ENCODE measurements around the gene CPVL. TPM values are rescaled to one million over a fixed set of nuclear protein-coding genes. Genes with fewer than 3 reads are reported as not detected.

Gene CPVL
- total RNA-seq, 1 donor from 2014 or later, result 56.6 TPM

DNA sequence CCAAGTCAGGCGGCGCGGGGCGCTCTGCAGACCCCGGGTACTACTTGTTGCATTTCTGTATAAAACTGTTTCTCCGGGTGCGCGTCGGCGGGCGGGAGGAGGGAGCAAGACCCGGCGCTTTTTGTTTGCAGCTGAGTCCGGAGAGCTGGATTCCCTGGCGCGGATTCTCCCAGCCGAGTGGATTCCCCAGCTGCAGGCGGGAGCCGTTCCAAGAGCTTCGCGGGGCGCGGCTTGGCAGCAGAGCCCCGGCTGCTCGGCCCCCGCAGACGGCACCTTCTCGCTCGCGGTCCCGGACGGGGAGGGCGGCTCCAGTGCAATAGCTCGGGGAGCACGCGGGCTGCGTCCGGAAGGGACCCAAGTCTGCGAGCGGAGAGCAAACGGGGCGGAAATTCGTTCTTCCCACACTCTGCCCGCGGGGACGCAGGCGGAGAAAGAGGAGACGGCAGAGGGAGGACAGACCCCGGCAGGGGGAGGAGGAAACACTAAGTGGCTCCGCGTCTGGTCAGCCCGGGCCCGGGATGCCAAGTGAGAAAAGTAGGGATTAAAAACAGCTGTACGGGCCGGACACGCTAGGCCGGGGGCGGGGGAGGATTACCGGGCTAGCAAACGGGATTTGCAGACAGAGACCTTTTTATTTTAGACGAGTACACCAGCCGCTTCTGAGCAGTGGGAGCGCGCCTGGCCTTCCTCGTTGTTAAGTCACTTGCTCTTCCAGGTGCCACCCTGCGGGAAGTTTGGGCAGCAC lies 187.9 kb downstream of the CPVL start, which contains the start of gene TRIL:
Gene TRIL, minus strand, starts transcription at position 96 of the 745 bp plus-strand sequence. CDS start 284 bp downstream, outside the sequence.
- no peak within 1 kb of the TSS for H3K9ac ChIP-seq
- peaks cover 8% of the 10 kb centered on the region for H3K36me3 Mint-ChIP-seq

DNA sequence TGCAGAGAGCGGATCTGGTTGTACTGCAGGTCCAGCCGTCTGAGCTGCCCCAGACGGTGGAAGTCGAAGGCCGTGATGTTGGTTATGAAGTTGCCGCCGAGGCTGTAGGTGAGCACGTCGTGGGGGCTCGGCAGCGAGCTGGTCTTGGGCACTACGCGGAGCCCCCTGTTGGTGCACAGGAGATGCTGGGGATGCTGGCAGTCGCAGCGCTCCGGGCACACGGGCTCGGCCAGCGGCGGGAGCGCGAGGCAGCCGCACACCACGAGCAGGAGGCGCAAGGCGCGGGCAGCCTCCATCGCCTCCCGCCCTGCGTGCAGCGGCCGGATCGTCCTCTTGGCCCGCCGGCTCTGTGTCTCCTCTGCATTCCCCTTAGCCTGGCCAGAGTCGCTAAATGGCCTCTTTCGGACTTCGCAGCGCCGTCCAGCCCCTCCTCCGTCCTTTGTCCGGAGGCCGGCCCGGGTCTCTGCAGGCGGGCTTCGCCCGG lies 188.5 kb downstream of the CPVL start:
- H3K9ac ChIP-seq, result no peak overlapping the region
- Mint-ChIP-seq H3K27me3 (ENCODE audit: insufficient read depth, low read depth) (peaks cover 8% of the 10 kb centered on the region), H3K4me3 (peak overlapping the region; percentile 87), H3K9me3 (no peaks in the 10 kb centered on the region), H3K27ac (peak overlapping the region; percentile 79), H3K4me1 (peaks cover 59% of the 10 kb centered on the region), H3K36me3 (peaks cover 14% of the 10 kb centered on the region)
- H3F3A ChIP-seq (ENCODE audit: low read depth), result peaks cover 30% of the 10 kb centered on the region
- H3K4me2 ChIP-seq, result peak overlapping the region; percentile 93
- H2AFZ ChIP-seq (replicated peaks), result peak overlapping the region; percentile 98
- peaks cover 5% of the 10 kb centered on the region for H4K20me1 ChIP-seq (ENCODE audit: low read depth)
- peak overlapping the region; percentile 64 for H3K4me3 ChIP-seq
- peak; percentile 83 for DNase-seq (ENCODE audit: low spot score)
- H3K4me1 ChIP-seq, result peaks cover 20% of the 10 kb centered on the region
- no peaks in the 10 kb centered on the region for H3K9me3 ChIP-seq (ENCODE audit: low read depth)
- TF ChIP-seq EZH2phosphoT487 (IDR thresholded peaks at IDR 0.05), result no peak
- TF ChIP-seq, protein P1, sequence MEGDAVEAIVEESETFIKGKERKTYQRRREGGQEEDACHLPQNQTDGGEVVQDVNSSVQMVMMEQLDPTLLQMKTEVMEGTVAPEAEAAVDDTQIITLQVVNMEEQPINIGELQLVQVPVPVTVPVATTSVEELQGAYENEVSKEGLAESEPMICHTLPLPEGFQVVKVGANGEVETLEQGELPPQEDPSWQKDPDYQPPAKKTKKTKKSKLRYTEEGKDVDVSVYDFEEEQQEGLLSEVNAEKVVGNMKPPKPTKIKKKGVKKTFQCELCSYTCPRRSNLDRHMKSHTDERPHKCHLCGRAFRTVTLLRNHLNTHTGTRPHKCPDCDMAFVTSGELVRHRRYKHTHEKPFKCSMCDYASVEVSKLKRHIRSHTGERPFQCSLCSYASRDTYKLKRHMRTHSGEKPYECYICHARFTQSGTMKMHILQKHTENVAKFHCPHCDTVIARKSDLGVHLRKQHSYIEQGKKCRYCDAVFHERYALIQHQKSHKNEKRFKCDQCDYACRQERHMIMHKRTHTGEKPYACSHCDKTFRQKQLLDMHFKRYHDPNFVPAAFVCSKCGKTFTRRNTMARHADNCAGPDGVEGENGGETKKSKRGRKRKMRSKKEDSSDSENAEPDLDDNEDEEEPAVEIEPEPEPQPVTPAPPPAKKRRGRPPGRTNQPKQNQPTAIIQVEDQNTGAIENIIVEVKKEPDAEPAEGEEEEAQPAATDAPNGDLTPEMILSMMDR (IDR thresholded peaks at IDR 0.05), result peak; percentile 9
- TF ChIP-seq EZH2 (IDR thresholded peaks at IDR 0.05), result peak; percentile 57
- no peaks in the 10 kb centered on the region for H3K36me3 ChIP-seq
- no peaks in the 10 kb centered on the region for H3K79me2 ChIP-seq (ENCODE audit: low read depth)
- H3K27ac ChIP-seq, result peak overlapping the region; percentile 78
- H3K27me3 ChIP-seq, result peaks cover 47% of the 10 kb centered on the region

More for the DNA sequence above, 187.9 kb downstream of the CPVL start, which contains the start of gene TRIL:
- peaks cover 47% of the 10 kb centered on the region for H3K27me3 ChIP-seq
- Mint-ChIP-seq H3K9me3 (no peaks in the 10 kb centered on the region), H3K27me3 (ENCODE audit: insufficient read depth, low read depth) (peaks cover 8% of the 10 kb centered on the region), H3K4me3 (peak within 1 kb of the TSS; percentile 87), H3K4me1 (peaks cover 55% of the 10 kb centered on the region), H3K27ac (peak within 1 kb of the TSS; percentile 95)
- H3K79me2 ChIP-seq (ENCODE audit: low read depth), result no peaks in the 10 kb centered on the region
- no peaks in the 10 kb centered on the region for H3K9me3 ChIP-seq (ENCODE audit: low read depth)
- H4K20me1 ChIP-seq (ENCODE audit: low read depth), result peaks cover 5% of the 10 kb centered on the region
- no peaks in the 10 kb centered on the region for H3K36me3 ChIP-seq
- TF ChIP-seq EZH2 (IDR thresholded peaks at IDR 0.05) (peak; percentile 50), EZH2phosphoT487 (IDR thresholded peaks at IDR 0.05) (no peak)
- H3K4me3 ChIP-seq, result peak within 1 kb of the TSS; percentile 64
- peak; percentile 93 for DNase-seq (ENCODE audit: low spot score)
- H3F3A ChIP-seq (ENCODE audit: low read depth), result peaks cover 30% of the 10 kb centered on the region
- peak within 1 kb of the TSS; percentile 78 for H3K27ac ChIP-seq
- peaks cover 20% of the 10 kb centered on the region for H3K4me1 ChIP-seq
- peak within 1 kb of the TSS; percentile 98 for H2AFZ ChIP-seq (replicated peaks)
- H3K4me2 ChIP-seq, result peak within 1 kb of the TSS; percentile 93

DNA sequence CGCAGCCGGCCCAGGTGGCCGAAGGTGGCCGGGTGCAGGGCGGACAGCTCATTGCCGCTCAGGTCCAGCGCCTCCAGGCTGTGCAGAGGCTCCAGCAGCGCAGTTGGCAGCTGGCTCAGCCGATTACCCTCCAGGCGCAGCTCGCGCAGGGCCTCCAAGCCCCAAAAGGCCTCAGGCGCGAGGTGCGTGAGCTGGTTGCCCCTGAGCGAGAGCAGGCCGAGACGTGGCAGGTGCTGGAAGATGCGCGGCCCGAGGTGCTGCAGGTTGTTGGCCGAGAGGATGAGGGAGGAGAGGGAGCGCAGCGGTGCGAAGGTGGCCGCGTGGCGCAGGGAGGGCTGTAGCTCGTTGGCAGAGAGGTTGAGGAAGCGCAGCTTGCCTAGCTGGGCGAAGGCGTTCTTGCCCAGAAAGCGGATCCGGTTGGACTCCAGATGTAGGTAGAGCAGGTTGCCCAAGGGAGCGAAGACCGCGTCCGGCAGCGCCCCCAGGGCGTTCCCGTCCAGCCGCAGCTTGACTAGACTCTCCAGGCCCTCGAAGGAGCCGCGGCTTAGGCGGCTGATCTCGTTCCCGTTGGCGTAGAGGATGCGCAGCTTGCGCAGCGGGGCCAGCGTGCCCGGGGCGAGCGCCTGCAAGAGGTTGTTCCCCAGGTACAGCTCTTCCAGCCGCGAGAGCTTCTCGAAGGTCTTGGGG lies 189.1 kb downstream of the CPVL start:
- Histone ChIP-seq H3K4me1 (peaks cover 14% of the 10 kb centered on the region), H4K20me1 (ENCODE audit: low read depth) (peaks cover 5% of the 10 kb centered on the region), H3K9ac (no peak overlapping the region), H3F3A (ENCODE audit: low read depth) (peaks cover 30% of the 10 kb centered on the region), H3K27me3 (peaks cover 47% of the 10 kb centered on the region), H2AFZ (replicated peaks) (peak overlapping the region; percentile 98), H3K79me2 (ENCODE audit: low read depth) (no peaks in the 10 kb centered on the region), H3K9me3 (ENCODE audit: low read depth) (no peaks in the 10 kb centered on the region), H3K36me3 (no peaks in the 10 kb centered on the region), H3K27ac (no peak overlapping the region), H3K4me2 (peak overlapping the region; percentile 93), H3K4me3 (peak overlapping the region; percentile 64)
- Mint-ChIP-seq H3K9me3 (no peaks in the 10 kb centered on the region), H3K27ac (peak overlapping the region; percentile 79), H3K27me3 (ENCODE audit: insufficient read depth, low read depth) (peaks cover 8% of the 10 kb centered on the region), H3K4me3 (peak overlapping the region; percentile 87), H3K36me3 (peaks cover 17% of the 10 kb centered on the region), H3K4me1 (peaks cover 59% of the 10 kb centered on the region)
- no peak for TF ChIP-seq EZH2phosphoT487 (IDR thresholded peaks at IDR 0.05)
- TF ChIP-seq EZH2 (IDR thresholded peaks at IDR 0.05), result peak; percentile 40
- peak; percentile 69 for DNase-seq (ENCODE audit: low spot score)

DNA sequence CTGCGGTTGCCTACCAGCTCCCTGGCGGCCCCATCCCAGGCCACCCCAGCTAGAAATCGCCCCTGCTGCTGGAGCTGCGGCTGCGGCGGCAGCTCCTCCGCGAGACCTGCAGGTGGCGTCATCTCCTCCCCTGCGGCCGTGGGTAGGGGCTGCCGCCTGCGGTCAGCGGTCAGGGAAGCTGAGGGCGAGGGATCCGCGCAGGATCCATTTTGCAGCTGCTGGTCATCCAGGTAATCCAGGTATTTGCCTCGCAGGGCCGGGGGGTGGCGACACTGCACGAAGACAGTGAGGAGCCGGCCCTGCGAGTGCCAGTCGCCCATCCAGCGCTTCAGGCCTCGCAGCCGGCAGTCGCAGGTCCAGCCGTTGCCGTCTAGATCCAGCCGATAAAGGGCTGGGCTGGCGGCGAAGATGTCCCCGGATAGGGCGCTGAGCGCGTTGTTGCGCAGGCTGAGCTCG lies 189.7 kb downstream of the CPVL start:
- H3K4me3 Mint-ChIP-seq, result peak overlapping the region; percentile 87
- Histone ChIP-seq H3K9me3 (ENCODE audit: low read depth) (no peaks in the 10 kb centered on the region), H3K4me2 (peak overlapping the region; percentile 93), H2AFZ (replicated peaks) (peak overlapping the region; percentile 98), H3F3A (ENCODE audit: low read depth) (peaks cover 30% of the 10 kb centered on the region), H3K4me1 (peaks cover 8% of the 10 kb centered on the region), H3K79me2 (ENCODE audit: low read depth) (no peaks in the 10 kb centered on the region), H3K4me3 (peak overlapping the region; percentile 64), H3K9ac (no peak overlapping the region), H3K27me3 (peaks cover 47% of the 10 kb centered on the region), H3K27ac (no peak overlapping the region), H4K20me1 (ENCODE audit: low read depth) (peaks cover 5% of the 10 kb centered on the region), H3K36me3 (no peaks in the 10 kb centered on the region)
- H3K27me3 Mint-ChIP-seq (ENCODE audit: insufficient read depth, low read depth), result peaks cover 8% of the 10 kb centered on the region
- DNase-seq (ENCODE audit: low spot score), result peak; percentile 88
- H3K4me1 Mint-ChIP-seq, result peaks cover 53% of the 10 kb centered on the region
- peaks cover 19% of the 10 kb centered on the region for H3K36me3 Mint-ChIP-seq
- TF ChIP-seq, protein P1 (IDR thresholded peaks at IDR 0.05), result peak; percentile 61
- no peak for TF ChIP-seq EZH2 (IDR thresholded peaks at IDR 0.05)
- no peak overlapping the region for H3K27ac Mint-ChIP-seq
- no peaks in the 10 kb centered on the region for H3K9me3 Mint-ChIP-seq

Data from neural progenitor cell (in vitro differentiated cells).